B cell (primary cell): Measurements from ENCODE around the gene ABCF3. TPM values are rescaled to one million over a fixed set of nuclear protein-coding genes. Genes with fewer than 3 reads are reported as not detected.

Source experiments
- ATAC-seq: fragments of 200-7000 bp; cut with Tn5 transposase; one replicate; pipeline ENCODE4 v1.10.0; 2021; ENCODE audit warnings: low read depth, mild to moderate bottlenecking, moderate number of reproducible peaks, moderate library complexity
- CTCF ChIA-PET: fragments of 350-600 bp; sonication (Branson Sonifier 250); formaldehyde crosslinking; loops from one replicate; lab custom pipeline; 2021; ENCODE audit warnings: antibody characterized with exemption, inconsistent platforms; lab: Charles Lee
- POLR2A ChIA-PET: fragments of 350-600 bp; sonication (Branson Sonifier 250); formaldehyde crosslinking; loops from one replicate; lab custom pipeline; 2021; ENCODE audit warnings: antibody characterized with exemption; lab: Charles Lee
- DNase-seq: peaks from one replicate; pipeline ENCODE4 v3.0.0; 2013
- H2AFZ ChIP-seq: 2 replicates; pipeline ENCODE4 v1.6.1; 2012; ENCODE audit warnings: mild to moderate bottlenecking, low read depth, low read length; ENCODE audit not compliant: insufficient read depth, poor library complexity, severe bottlenecking
- H3K27ac ChIP-seq, 2 donors: 1 replicate in 1 of 2; 2 replicates in 1 of 2; pipeline ENCODE4 v1.5.1; 2012 to 2013; ENCODE audit warnings: low read length in 2 of 2, mild to moderate bottlenecking in 2 of 2, moderate library complexity in 1 of 2
- H3K27me3 ChIP-seq, 4 experiments: fragments of 200-600 bp in 1 of 4; sonication (generic) in 1 of 4; replicated peaks in 1 of 4; 1 replicate in 2 of 4; 2 replicates in 2 of 4; pipeline versions ENCODE4 v1.6.1 to v1.7.0; 2013 to 2016; ENCODE audit warnings: low read length in 3 of 4, mild to moderate bottlenecking in 2 of 4, mixed read lengths in 1 of 4, moderate library complexity in 1 of 4; ENCODE audit not compliant: insufficient read depth in 4 of 4, control insufficient read depth in 3 of 4; ENCODE audit errors: control extremely low read depth in 1 of 4
- H3K36me3 ChIP-seq, 2 experiments: replicated peaks in 1 of 2; 1 replicate in 1 of 2; 2 replicates in 1 of 2; pipeline versions ENCODE4 v1.6.1 to v1.7.1; 2013; ENCODE audit warnings: low read length in 1 of 2; ENCODE audit not compliant: insufficient read depth in 2 of 2, control insufficient read depth in 1 of 2; ENCODE audit errors: control extremely low read depth in 1 of 2, extremely low read depth in 1 of 2
- H3K4me1 ChIP-seq, 2 donors: fragments of 200-600 bp in 1 of 2; sonication (generic) in 1 of 2; 1 replicate in 1 of 2; 2 replicates in 1 of 2; pipeline versions ENCODE4 v1.5.1 to v1.6.1; 2013 to 2017; ENCODE audit warnings: low read length in 2 of 2; ENCODE audit not compliant: control insufficient read depth in 2 of 2, insufficient read depth in 2 of 2
- H3K4me2 ChIP-seq: replicated peaks from 2 replicates; pipeline ENCODE3; 2012; ENCODE audit warnings: mild to moderate bottlenecking, low read depth, low read length; ENCODE audit not compliant: poor library complexity, severe bottlenecking
- H3K4me3 ChIP-seq, 5 experiments: fragments of 200-600 bp in 1 of 5; sonication (generic) in 1 of 5; 1 replicate in 3 of 5; 2 replicates in 2 of 5; pipeline versions ENCODE4 v1.5.1 to v1.7.0; 2011 to 2016; ENCODE audit warnings: low read length in 4 of 5, mild to moderate bottlenecking in 4 of 5, low read depth in 2 of 5, control low read depth in 1 of 5, moderate library complexity in 1 of 5; ENCODE audit not compliant: insufficient read depth in 1 of 5; ENCODE audit errors: control extremely low read depth in 1 of 5, extremely low read depth in 1 of 5
- H3K79me2 ChIP-seq: fragments of 200-600 bp; sonication (generic); one replicate; pipeline ENCODE4 v1.6.0; 2016; ENCODE audit warnings: low read length; ENCODE audit not compliant: control insufficient read depth, insufficient read depth
- H3K9ac ChIP-seq: fragments of 200-600 bp; sonication (generic); 2 replicates; pipeline ENCODE4 v1.6.1; 2017; ENCODE audit warnings: mild to moderate bottlenecking, low read length, moderate library complexity
- H3K9me3 ChIP-seq, 3 donors: one replicate each; pipeline versions ENCODE4 v1.6.1 to v1.7.1; 2013; ENCODE audit warnings: low read length in 2 of 3; ENCODE audit not compliant: control insufficient read depth in 2 of 3, insufficient read depth in 1 of 3; ENCODE audit errors: control extremely low read depth in 1 of 3
- H4K20me1 ChIP-seq: 2 replicates; pipeline ENCODE4 v1.6.0; 2012; ENCODE audit warnings: mild to moderate bottlenecking, low read length; ENCODE audit not compliant: insufficient read depth, control insufficient read depth, poor library complexity, severe bottlenecking
- H3K27ac Mint-ChIP-seq: one replicate; pipeline ENCODE4 v1.8.0; 2021; ENCODE audit warnings: mixed read lengths
- H3K27me3 Mint-ChIP-seq: one replicate; pipeline ENCODE4 v1.8.0; 2021; ENCODE audit warnings: mixed read lengths
- H3K4me1 Mint-ChIP-seq: one replicate; pipeline ENCODE4 v1.8.0; 2021; ENCODE audit warnings: mixed read lengths
- H3K4me3 Mint-ChIP-seq: one replicate; pipeline ENCODE4 v1.8.0; 2021; ENCODE audit warnings: mixed read lengths
- H3K9me3 Mint-ChIP-seq: one replicate; pipeline ENCODE4 v1.8.0; 2022; ENCODE audit warnings: mixed read lengths; ENCODE audit not compliant: insufficient read depth
- EZH2 ChIP-seq: IDR thresholded peaks from 2 replicates; pipeline ENCODE4 v1.6.1; 2012; ENCODE audit warnings: borderline replicate concordance, low read depth, mild to moderate bottlenecking, moderate library complexity, low read length; ENCODE audit not compliant: insufficient read depth, poor library complexity, severe bottlenecking
- WGBS: methylation state at CpG from one replicate; pipeline ENCODE4 v1.1.5; 2013; ENCODE audit warnings: missing lambda C conversion rate; ENCODE audit not compliant: insufficient coverage; 5-methylcytosine and 5-hydroxymethylcytosine counted together
- intact Hi-C: fragments of 100-400 bp; cut with micrococcal nuclease; formaldehyde crosslinking; loops from one replicate; pipeline ENCODE4 v1.10.0; 2022
- polyA plus RNA-seq: library from polyadenylated mRNA; depleted of rRNA; stranded (reverse); fragments of >200 nt; gene quantifications from 2 replicates; pipeline ENCODE4 v1.2.3, GENCODE V29; 2012
- total RNA-seq, 2 donors: library from RNA; stranded (reverse); fragments of 120-200 nt in 1 of 2; gene quantifications; 1 replicate in 1 of 2; 2 replicates in 1 of 2; pipeline versions ENCODE4 v1.2.3 to v1.2.4, GENCODE V29; 2013 to 2022
- TF ChIP-seq, protein P1 (sequence below): fragments of 200-600 bp; IDR thresholded peaks from one replicate; pipeline ENCODE4 v1.8.0; 2022; ENCODE audit warnings: antibody characterized with exemption, mild to moderate bottlenecking

The ABCF3 gene
- total and polyA plus RNA-seq, 2 donors (not counting 1 experiment from before 2014, with no cell fraction given): 74.0 to 115 TPM

DNA sequence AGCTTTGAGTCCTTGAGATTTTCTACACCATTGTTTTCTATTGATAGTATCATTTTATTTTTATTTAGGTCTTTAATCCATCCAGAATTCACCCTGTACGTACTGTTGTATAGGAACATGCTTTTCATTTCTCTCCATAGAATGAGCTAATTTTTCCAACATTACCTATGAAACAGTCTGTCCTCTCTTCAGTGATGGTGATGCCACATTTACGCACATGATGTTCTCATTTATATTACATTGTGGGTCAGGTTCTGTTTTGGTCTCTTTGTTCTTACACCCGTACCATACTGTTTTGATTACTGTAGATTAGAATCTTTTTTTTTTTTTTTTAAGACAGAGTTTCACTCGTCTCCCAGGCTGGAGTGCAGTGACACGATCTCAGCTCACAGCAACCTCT is 25.7 kb downstream of the ABCF3 start:
- peaks cover 0 to 3% (median under 1%) of the 10 kb centered on the region in 4 experiments for H3K27me3 ChIP-seq
- no peak overlapping the region for H3K9ac ChIP-seq
- intact Hi-C loops: no loop called here
- Mint-ChIP-seq H3K27me3 (peaks cover 16% of the 10 kb centered on the region), H3K9me3 (no peaks in the 10 kb centered on the region), H3K4me3 (no peak overlapping the region), H3K27ac (no peak overlapping the region), H3K4me1 (no peaks in the 10 kb centered on the region)
- no peak for TF ChIP-seq EZH2
- TF ChIP-seq, protein P1, sequence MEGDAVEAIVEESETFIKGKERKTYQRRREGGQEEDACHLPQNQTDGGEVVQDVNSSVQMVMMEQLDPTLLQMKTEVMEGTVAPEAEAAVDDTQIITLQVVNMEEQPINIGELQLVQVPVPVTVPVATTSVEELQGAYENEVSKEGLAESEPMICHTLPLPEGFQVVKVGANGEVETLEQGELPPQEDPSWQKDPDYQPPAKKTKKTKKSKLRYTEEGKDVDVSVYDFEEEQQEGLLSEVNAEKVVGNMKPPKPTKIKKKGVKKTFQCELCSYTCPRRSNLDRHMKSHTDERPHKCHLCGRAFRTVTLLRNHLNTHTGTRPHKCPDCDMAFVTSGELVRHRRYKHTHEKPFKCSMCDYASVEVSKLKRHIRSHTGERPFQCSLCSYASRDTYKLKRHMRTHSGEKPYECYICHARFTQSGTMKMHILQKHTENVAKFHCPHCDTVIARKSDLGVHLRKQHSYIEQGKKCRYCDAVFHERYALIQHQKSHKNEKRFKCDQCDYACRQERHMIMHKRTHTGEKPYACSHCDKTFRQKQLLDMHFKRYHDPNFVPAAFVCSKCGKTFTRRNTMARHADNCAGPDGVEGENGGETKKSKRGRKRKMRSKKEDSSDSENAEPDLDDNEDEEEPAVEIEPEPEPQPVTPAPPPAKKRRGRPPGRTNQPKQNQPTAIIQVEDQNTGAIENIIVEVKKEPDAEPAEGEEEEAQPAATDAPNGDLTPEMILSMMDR: no peak
- no peaks in the 10 kb centered on the region for H4K20me1 ChIP-seq
- DNase-seq (no peak), ATAC-seq (no peak)
- ChIA-PET POLR2A (no interaction called here), CTCF (no interaction called here)
- H3K27ac ChIP-seq: no peak overlapping the region
- no peak overlapping the region for H2AFZ ChIP-seq
- H3K9me3 ChIP-seq: no peaks in the 10 kb centered on the region
- no peaks in the 10 kb centered on the region for H3K79me2 ChIP-seq
- no peak overlapping the region for H3K4me3 ChIP-seq
- no peaks in the 10 kb centered on the region for H3K36me3 ChIP-seq
- H3K4me1 ChIP-seq: no peaks in the 10 kb centered on the region
- H3K4me2 ChIP-seq: no peak overlapping the region
- WGBS: no CpG with 5 or more reads among the region's 5 CpGs

DNA sequence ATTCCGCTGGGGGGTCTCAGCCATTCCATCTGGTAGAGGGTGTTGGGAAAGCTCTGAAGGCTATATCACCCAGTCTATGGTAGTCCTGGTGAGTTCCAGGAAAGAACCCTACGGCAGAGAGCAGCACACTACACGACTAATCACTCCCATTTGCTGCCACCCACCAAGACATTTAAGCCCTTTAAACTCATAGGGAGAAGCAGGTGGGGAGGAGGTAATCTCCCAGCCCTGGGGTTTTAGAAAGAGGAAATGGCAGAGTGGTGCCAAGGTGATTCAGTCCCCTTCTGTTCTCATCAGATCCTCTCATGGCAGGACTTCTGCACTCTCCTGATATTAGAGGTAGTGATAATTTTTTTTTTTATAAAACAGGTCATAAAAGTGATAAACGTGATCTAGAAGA is 32.8 kb downstream of the ABCF3 start:
- Histone ChIP-seq H3K4me3 (no peak overlapping the region), H3K36me3 (no peaks in the 10 kb centered on the region), H3K4me2 (no peak overlapping the region), H2AFZ (no peak overlapping the region), H3K27me3 (peaks cover 0 to 10% (median 5%) of the 10 kb centered on the region in 4 experiments), H3K79me2 (no peaks in the 10 kb centered on the region), H3K27ac (no peak overlapping the region), H3K4me1 (no peaks in the 10 kb centered on the region), H3K9me3 (no peaks in the 10 kb centered on the region), H4K20me1 (no peaks in the 10 kb centered on the region), H3K9ac (no peak overlapping the region)
- CTCF ChIA-PET: interaction anchor here (3.1 kb wide), 1 partner anchor 9 kb away, joined by 12 read pairs; the partner anchor contains the start of gene VWA5B2
- ATAC-seq (no peak), DNase-seq (no peak)
- H3K9me3 Mint-ChIP-seq: no peaks in the 10 kb centered on the region
- no peaks in the 10 kb centered on the region for H3K4me1 Mint-ChIP-seq
- intact Hi-C loops: no loop called here
- H3K4me3 Mint-ChIP-seq: no peak overlapping the region
- H3K27ac Mint-ChIP-seq: no peak overlapping the region
- WGBS: 100% methylated on average over 1 of the region's 4 CpGs
- H3K27me3 Mint-ChIP-seq: peaks cover 16% of the 10 kb centered on the region
- TF ChIP-seq, protein P1: no peak
- no peak for TF ChIP-seq EZH2
- POLR2A ChIA-PET: no interaction called here
